Hepatocyte (in vitro differentiated cells): ENCODE results near the gene M6PR. TPM values are rescaled to one million over a fixed set of nuclear protein-coding genes. Genes with fewer than 3 reads are reported as not detected.

Source experiments
- DNase-seq: peaks from one replicate; pipeline ENCODE4 v3.0.0-alpha.2; 2016; ENCODE audit warnings: low spot score
- H2AFZ ChIP-seq: fragments of 200-600 bp; sonication (generic); 2 replicates; pipeline ENCODE4 v1.6.0; 2016; ENCODE audit warnings: antibody characterized with exemption, mild to moderate bottlenecking
- H3K27ac ChIP-seq: fragments of 200-600 bp; sonication (generic); 2 replicates; pipeline ENCODE4 v1.5.1; 2016; ENCODE audit warnings: mild to moderate bottlenecking
- H3K27me3 ChIP-seq: fragments of 200-600 bp; sonication (generic); 2 replicates; pipeline ENCODE4 v1.6.1; 2016
- H3K36me3 ChIP-seq: fragments of 200-600 bp; sonication (generic); replicated peaks from 2 replicates; pipeline ENCODE4 v1.5.1; 2016; ENCODE audit warnings: low read depth; ENCODE audit not compliant: insufficient read depth
- H3K4me1 ChIP-seq: fragments of 200-600 bp; sonication (generic); 2 replicates; pipeline ENCODE4 v1.5.1; 2016; ENCODE audit warnings: mild to moderate bottlenecking, moderate library complexity; ENCODE audit not compliant: insufficient read depth
- H3K4me2 ChIP-seq: fragments of 200-600 bp; sonication (generic); 2 replicates; pipeline ENCODE4 v1.6.0; 2016
- H3K4me3 ChIP-seq: fragments of 200-600 bp; sonication (generic); 2 replicates; pipeline ENCODE4 v1.5.1; 2016; ENCODE audit warnings: mild to moderate bottlenecking
- H3K79me2 ChIP-seq: fragments of 200-600 bp; sonication (generic); 2 replicates; pipeline ENCODE4 v1.6.0; 2017; ENCODE audit warnings: mild to moderate bottlenecking
- H3K9me2 ChIP-seq: fragments of 200-600 bp; sonication (generic); replicated peaks from 2 replicates; pipeline ENCODE4 v1.6.0; 2017; ENCODE audit warnings: mild to moderate bottlenecking; ENCODE audit not compliant: insufficient read depth
- H3K9me3 ChIP-seq: fragments of 200-600 bp; sonication (generic); 2 replicates; pipeline ENCODE4 v1.5.1; 2016; ENCODE audit warnings: low read depth, mild to moderate bottlenecking
- H4K20me1 ChIP-seq: fragments of 200-600 bp; sonication (generic); 2 replicates; pipeline ENCODE4 v1.6.0; 2016; ENCODE audit warnings: mild to moderate bottlenecking; ENCODE audit not compliant: insufficient read depth, poor library complexity, severe bottlenecking
- CTCF ChIP-seq: fragments of 200-600 bp; sonication (generic); IDR thresholded peaks from 2 replicates; pipeline ENCODE4 v1.5.1; 2016; ENCODE audit warnings: antibody characterized with exemption, mild to moderate bottlenecking; ENCODE audit not compliant: poor library complexity
- EZH2 ChIP-seq: fragments of 200-600 bp; sonication (generic); IDR thresholded peaks from 2 replicates; pipeline ENCODE4 v1.6.1; 2016; ENCODE audit warnings: antibody characterized with exemption, mild to moderate bottlenecking, borderline replicate concordance
- EZH2phosphoT487 ChIP-seq: fragments of 200-600 bp; sonication (generic); IDR thresholded peaks from one replicate; pipeline ENCODE4 v1.6.1; 2018; ENCODE audit warnings: antibody characterized with exemption, mild to moderate bottlenecking, low read depth, moderate library complexity; ENCODE audit not compliant: unreplicated experiment, severe bottlenecking
- WGBS: methylation state at CpG from one replicate; pipeline ENCODE4 v1.1.6; 2016; ENCODE audit warnings: low lambda C conversion rate; ENCODE audit errors: missing lambda C conversion rate; 5-methylcytosine and 5-hydroxymethylcytosine counted together
- polyA plus RNA-seq: library from polyadenylated mRNA; unstranded; fragments of >200 nt; fragmentation: Nextera tagmentation; extraction: Ambion mirVana; gene quantifications from 2 replicates; pipeline ENCODE4 v1.2.1, GENCODE V29; 2016
- total RNA-seq: library from RNA; depleted of rRNA; stranded (reverse); fragments of >200 nt; gene quantifications from 2 replicates; pipeline ENCODE4 v1.2.3, GENCODE V29; 2014

The M6PR gene
- total and polyA plus RNA-seq, 2 experiments from 2014 or later: 137 to 150 TPM

GRCh38 chr12:8907513-8907912 lies 41.9 kb downstream of the M6PR start:
- Histone ChIP-seq H3K27me3 (no peaks in the 10 kb centered on the region), H3K4me3 (no peak overlapping the region), H3K4me2 (no peak overlapping the region), H3K36me3 (no peaks in the 10 kb centered on the region), H3K9me3 (no peaks in the 10 kb centered on the region), H3K4me1 (peaks cover 13% of the 10 kb centered on the region), H4K20me1 (no peaks in the 10 kb centered on the region), H3K79me2 (no peaks in the 10 kb centered on the region), H3K27ac (no peak overlapping the region), H3K9me2 (no peaks in the 10 kb centered on the region), H2AFZ (no peak overlapping the region)
- no peak for DNase-seq
- TF ChIP-seq EZH2phosphoT487: no peak
- no peak for TF ChIP-seq CTCF
- TF ChIP-seq EZH2: no peak
- 81% methylated on average over 3 of the region's 3 CpGs for WGBS

- peaks cover 3% of the 10 kb centered on the region for H3K4me1 ChIP-seq
- no peak for TF ChIP-seq CTCF
- TF ChIP-seq EZH2phosphoT487: no peak
- no peak for TF ChIP-seq EZH2
- no peak overlapping the region for H2AFZ ChIP-seq
- no peaks in the 10 kb centered on the region for H4K20me1 ChIP-seq
- DNase-seq: no peak
- H3K9me2 ChIP-seq: no peaks in the 10 kb centered on the region
- no peaks in the 10 kb centered on the region for H3K36me3 ChIP-seq
- H3K27ac ChIP-seq: no peak overlapping the region
- H3K27me3 ChIP-seq: no peaks in the 10 kb centered on the region
- no peaks in the 10 kb centered on the region for H3K79me2 ChIP-seq
- H3K4me3 ChIP-seq: no peak overlapping the region
- H3K4me2 ChIP-seq: no peak overlapping the region
- H3K9me3 ChIP-seq: no peaks in the 10 kb centered on the region
- 83% methylated on average over 16 of the region's 16 CpGs for WGBS
Measured at GRCh38 chr12:8906266-8907180, 42.9 kb downstream of the M6PR start.

GRCh38 chr12:8905546-8905945 lies 43.9 kb downstream of the M6PR start:
- WGBS: 62% methylated on average over 10 of the region's 10 CpGs
- Histone ChIP-seq H3K27ac (no peak overlapping the region), H3K36me3 (no peaks in the 10 kb centered on the region), H3K4me3 (no peak overlapping the region), H2AFZ (no peak overlapping the region), H4K20me1 (no peaks in the 10 kb centered on the region), H3K79me2 (no peaks in the 10 kb centered on the region), H3K4me2 (no peak overlapping the region), H3K27me3 (no peaks in the 10 kb centered on the region), H3K4me1 (no peaks in the 10 kb centered on the region), H3K9me3 (no peaks in the 10 kb centered on the region), H3K9me2 (no peaks in the 10 kb centered on the region)
- TF ChIP-seq EZH2phosphoT487 (no peak), CTCF (no peak), EZH2 (no peak)
- DNase-seq: peak; percentile 11
